Lung (tissue), 12 donors: ENCODE measurements around the gene BAD. TPM values are rescaled to one million over a fixed set of nuclear protein-coding genes. Genes with fewer than 3 reads are reported as not detected.

Source experiments
- ATAC-seq: fragments of 200-7000 bp; cut with Tn5 transposase; one replicate; pipeline ENCODE4 v1.9.1; 2020; ENCODE audit warnings: moderate number of reproducible peaks; ENCODE audit not compliant: insufficient read depth, low FRiP score
- DNase-seq, 3 donors: peaks; one replicate each; pipeline ENCODE4 v3.0.0-alpha.2; 2013 to 2017
- H3K27ac ChIP-seq, 2 donors: one replicate each; pipeline ENCODE4 v1.5.1; 2013; ENCODE audit warnings: mild to moderate bottlenecking in 2 of 2, moderate library complexity in 2 of 2, control low read depth in 1 of 2, inconsistent platforms in 1 of 2, low read depth in 1 of 2, low read length in 1 of 2
- H3K27me3 ChIP-seq, 3 donors: one replicate each; pipeline ENCODE4 v1.5.1; 2013; ENCODE audit warnings: low read length in 2 of 3; ENCODE audit not compliant: control insufficient read depth in 3 of 3, insufficient read depth in 3 of 3
- H3K36me3 ChIP-seq, 4 donors: one replicate each; pipeline ENCODE4 v1.5.1; 2013; ENCODE audit warnings: low read length in 4 of 4, mild to moderate bottlenecking in 1 of 4, moderate library complexity in 1 of 4; ENCODE audit not compliant: control insufficient read depth in 4 of 4, insufficient read depth in 4 of 4
- H3K4me1 ChIP-seq, 5 donors: one replicate each; pipeline ENCODE4 v1.5.1; 2013; ENCODE audit warnings: low read length in 5 of 5, mild to moderate bottlenecking in 2 of 5, moderate library complexity in 1 of 5; ENCODE audit not compliant: control insufficient read depth in 5 of 5, insufficient read depth in 5 of 5
- H3K4me3 ChIP-seq: one replicate; pipeline ENCODE4 v1.5.1; 2013; ENCODE audit warnings: mild to moderate bottlenecking, control low read depth, moderate library complexity
- H3K9ac ChIP-seq, 2 donors: one replicate each; pipeline ENCODE4 v1.5.1; 2013; ENCODE audit warnings: low read length in 2 of 2, control low read depth in 1 of 2; ENCODE audit not compliant: insufficient read depth in 1 of 2
- H3K9me3 ChIP-seq, 4 donors: one replicate each; pipeline ENCODE4 v1.5.1; 2013; ENCODE audit warnings: low read length in 3 of 4, mild to moderate bottlenecking in 1 of 4, moderate library complexity in 1 of 4; ENCODE audit not compliant: control insufficient read depth in 4 of 4, insufficient read depth in 3 of 4
- WGBS, 2 donors: extraction: QIAGEN DNeasy Blood & Tissue Kit; methylation state at CpG; one replicate each; pipeline ENCODE4 v1.1.7; 2013; 5-methylcytosine and 5-hydroxymethylcytosine counted together
- polyA plus RNA-seq, 2 donors: library from polyadenylated mRNA; stranded (reverse); fragments of 200-250 nt; gene quantifications; one replicate each; pipeline ENCODE4 v1.2.1, GENCODE V29; 2013
- total RNA-seq, 2 donors: library from RNA; depleted of rRNA in 1 of 2; stranded (reverse); fragments of >200 nt in 1 of 2; gene quantifications; one replicate each; pipeline ENCODE4 v1.2.1, GENCODE V29; 2014 to 2021
- TF ChIP-seq, protein P1 (sequence below): IDR thresholded peaks from 2 replicates; pipeline ENCODE4 v1.5.1; 2012; ENCODE audit warnings: mild to moderate bottlenecking; ENCODE audit errors: control extremely low read depth, extremely low read depth
- donor health status: control.
- donor health status: control.
- donor health status: Bipolar disorder and iron deficiency.
- donor health status: healthy.
- donor health status: DM: yes; HTN: yes; CAD: no.

The BAD gene
- total and polyA plus RNA-seq, 4 donors: 69.5 to 127 (median 75.5) TPM

DNA sequence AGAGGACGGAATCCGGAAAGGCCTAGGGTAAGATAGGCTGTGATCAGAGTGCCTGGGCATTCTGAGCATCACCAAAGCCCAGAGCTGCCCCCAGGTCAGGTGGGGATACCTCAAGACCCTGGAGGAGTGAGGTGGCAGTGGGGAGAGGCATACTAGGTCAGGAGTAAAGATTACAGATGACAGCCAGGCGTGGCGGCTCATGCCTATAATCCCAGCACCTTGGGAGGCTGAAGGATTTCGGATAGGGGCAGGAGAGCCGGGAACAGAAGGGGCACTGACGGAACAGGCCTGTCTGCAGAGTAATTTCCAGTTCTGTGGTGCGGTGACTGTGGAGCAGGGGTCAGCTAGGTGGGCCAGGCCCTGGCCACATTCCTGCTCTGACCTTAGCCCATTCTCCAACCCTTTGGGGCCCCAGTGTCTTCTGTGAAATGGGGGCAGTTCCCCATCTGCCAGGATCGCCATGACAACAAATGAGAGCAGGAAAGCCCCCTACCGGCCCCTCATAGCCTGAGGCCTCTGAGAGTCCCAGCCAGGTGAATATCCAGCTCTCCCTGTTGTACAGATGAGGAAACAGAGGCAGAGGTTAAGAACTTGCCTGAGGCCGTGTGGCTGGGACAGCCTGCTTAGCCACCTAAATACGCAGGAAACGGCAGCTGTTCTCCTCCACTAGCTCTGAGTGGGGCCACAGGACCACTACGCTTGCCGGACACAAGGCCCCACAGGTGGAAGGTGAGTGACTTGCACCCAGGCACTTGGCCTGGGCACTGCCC lies 9.2 kb downstream of the BAD start:
- H3K27ac ChIP-seq: no peak overlapping the region
- H3K4me1 ChIP-seq: peaks cover 0 to 10% (median 0%) of the 10 kb centered on the region in 5 donors
- H3K36me3 ChIP-seq: peaks cover 0 to 15% (median 8%) of the 10 kb centered on the region in 4 donors
- 94 to 95% methylated on average over 15 of the region's 15 CpGs for WGBS, 2 donors
- no peak overlapping the region for H3K4me3 ChIP-seq
- no peak for DNase-seq
- no peak overlapping the region for H3K9ac ChIP-seq
- TF ChIP-seq, protein P1, sequence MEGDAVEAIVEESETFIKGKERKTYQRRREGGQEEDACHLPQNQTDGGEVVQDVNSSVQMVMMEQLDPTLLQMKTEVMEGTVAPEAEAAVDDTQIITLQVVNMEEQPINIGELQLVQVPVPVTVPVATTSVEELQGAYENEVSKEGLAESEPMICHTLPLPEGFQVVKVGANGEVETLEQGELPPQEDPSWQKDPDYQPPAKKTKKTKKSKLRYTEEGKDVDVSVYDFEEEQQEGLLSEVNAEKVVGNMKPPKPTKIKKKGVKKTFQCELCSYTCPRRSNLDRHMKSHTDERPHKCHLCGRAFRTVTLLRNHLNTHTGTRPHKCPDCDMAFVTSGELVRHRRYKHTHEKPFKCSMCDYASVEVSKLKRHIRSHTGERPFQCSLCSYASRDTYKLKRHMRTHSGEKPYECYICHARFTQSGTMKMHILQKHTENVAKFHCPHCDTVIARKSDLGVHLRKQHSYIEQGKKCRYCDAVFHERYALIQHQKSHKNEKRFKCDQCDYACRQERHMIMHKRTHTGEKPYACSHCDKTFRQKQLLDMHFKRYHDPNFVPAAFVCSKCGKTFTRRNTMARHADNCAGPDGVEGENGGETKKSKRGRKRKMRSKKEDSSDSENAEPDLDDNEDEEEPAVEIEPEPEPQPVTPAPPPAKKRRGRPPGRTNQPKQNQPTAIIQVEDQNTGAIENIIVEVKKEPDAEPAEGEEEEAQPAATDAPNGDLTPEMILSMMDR: no peak
- no peaks in the 10 kb centered on the region for H3K27me3 ChIP-seq
- no peak for ATAC-seq
- no peaks in the 10 kb centered on the region for H3K9me3 ChIP-seq

DNA sequence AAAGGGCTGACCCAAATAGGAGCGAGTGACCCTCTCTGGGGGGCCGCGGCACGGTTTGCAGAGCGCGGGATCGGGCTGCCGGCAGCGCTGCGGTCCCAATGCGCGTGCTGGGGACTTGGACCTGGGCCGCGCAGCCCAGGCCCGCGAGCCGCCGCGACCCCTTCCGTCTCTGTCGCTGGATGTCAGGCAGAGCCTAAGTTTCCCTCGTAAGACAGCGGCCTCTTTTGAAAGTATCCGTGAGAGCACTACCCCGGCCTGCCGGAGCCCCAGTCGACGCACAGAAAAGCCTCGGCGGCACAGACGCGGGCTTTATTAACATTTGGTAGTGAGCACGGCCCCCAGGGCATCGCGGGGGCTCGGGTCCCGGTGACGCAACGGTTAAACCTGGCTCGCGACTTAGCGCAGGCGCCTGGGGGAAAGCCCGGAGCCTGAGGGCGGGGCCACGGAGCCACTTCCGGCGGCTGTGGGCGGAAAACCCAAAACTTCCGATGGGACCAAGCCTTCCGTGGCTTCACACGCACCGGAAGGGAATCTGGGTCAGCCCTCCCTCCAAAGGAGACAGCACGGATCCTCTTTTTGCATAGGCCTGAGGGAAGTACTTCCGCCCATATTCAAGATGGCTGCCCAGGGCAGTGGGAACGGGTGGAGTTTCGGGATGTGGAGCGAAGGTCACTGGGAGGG lies 14.8 kb downstream of the BAD start:
- peak; percentile 99 to 100 (median 100) for DNase-seq
- H3K9ac ChIP-seq: peak overlapping the region; percentile 26 to 87
- peaks cover 0 to 20% (median 11%) of the 10 kb centered on the region in 4 donors for H3K36me3 ChIP-seq
- H3K27me3 ChIP-seq: no peaks in the 10 kb centered on the region
- no peaks in the 10 kb centered on the region for H3K9me3 ChIP-seq
- 0% methylated on average over 55 to 58 of the region's 58 CpGs for WGBS, 2 donors
- H3K27ac ChIP-seq: peak overlapping the region; percentile 96 to 99
- ATAC-seq: peak; percentile 87
- peaks cover 0 to 28% (median 8%) of the 10 kb centered on the region in 5 donors for H3K4me1 ChIP-seq
- TF ChIP-seq, protein P1: no peak
- H3K4me3 ChIP-seq: peak overlapping the region; percentile 59

DNA sequence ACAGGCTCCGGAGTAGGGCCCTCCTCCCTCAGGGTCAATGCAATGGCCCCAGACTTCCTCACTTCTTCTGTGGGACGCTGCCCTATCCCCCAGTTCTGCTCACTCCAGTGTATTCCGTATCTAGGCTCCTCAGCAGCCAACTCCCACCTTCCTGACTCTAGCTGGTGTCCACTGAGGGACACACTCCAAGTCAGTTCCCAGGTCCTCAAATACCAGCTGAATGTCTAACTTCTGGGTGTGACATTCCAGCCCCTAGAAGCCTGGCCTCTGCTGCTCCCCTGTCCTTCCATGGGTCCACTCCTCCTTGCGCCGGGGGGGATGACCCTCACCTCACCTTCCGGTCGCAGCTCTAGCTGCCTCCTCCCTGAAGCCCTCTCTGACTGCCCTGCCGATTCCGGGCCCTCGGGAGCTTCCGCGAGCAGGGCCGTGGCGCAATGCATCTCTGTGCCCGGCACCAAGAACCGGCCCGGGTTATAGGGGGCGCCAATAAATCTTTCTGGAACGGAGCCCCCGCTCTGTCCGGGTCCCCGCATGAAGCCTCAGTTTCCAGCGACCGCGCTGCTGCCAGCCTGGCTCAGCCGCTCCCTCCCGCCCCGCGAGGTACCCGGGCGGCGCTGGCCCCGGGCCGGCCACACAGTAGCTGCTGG lies 15.4 kb downstream of the BAD start:
- TF ChIP-seq, protein P1: no peak
- peaks cover 0 to 28% (median 8%) of the 10 kb centered on the region in 5 donors for H3K4me1 ChIP-seq
- ATAC-seq (peak; percentile 2), DNase-seq (peak; percentile 55 to 65 (median 64))
- peaks cover 2 to 26% (median 11%) of the 10 kb centered on the region in 4 donors for H3K36me3 ChIP-seq
- peak overlapping the region; percentile 39 for H3K4me3 ChIP-seq
- H3K9ac ChIP-seq: peak overlapping the region; percentile 25 to 63
- 1 to 2% methylated on average over 29 to 34 of the region's 34 CpGs for WGBS, 2 donors
- H3K9me3 ChIP-seq: no peaks in the 10 kb centered on the region
- H3K27ac ChIP-seq: peak overlapping the region; percentile 96 to 99
- H3K27me3 ChIP-seq: no peaks in the 10 kb centered on the region
